OCI-LY1 (cell line): ENCODE measurements around the gene NUDC.

Experiments
- H2AFZ ChIP-seq: fragments of 200-600 bp; sonication (generic), shearing (Covaris generic); 2 replicates; pipeline ENCODE4 v1.6.0; 2014; ENCODE audit warnings: antibody characterized with exemption, mild to moderate bottlenecking, low read length
- H3F3A ChIP-seq: fragments of 200-600 bp; sonication (generic), shearing (Covaris generic); 2 replicates; pipeline ENCODE4 v1.6.0; 2014; ENCODE audit warnings: mild to moderate bottlenecking, antibody characterized with exemption, low read length, moderate library complexity; ENCODE audit not compliant: insufficient read depth
- H3K27ac ChIP-seq: fragments of 200-600 bp; sonication (generic); 2 replicates; pipeline ENCODE4 v1.5.1; 2014; ENCODE audit warnings: low read length, mixed run types, mild to moderate bottlenecking, low read depth; ENCODE audit not compliant: poor library complexity, severe bottlenecking
- H3K27me3 ChIP-seq: fragments of 200-600 bp; sonication (generic); 2 replicates; pipeline ENCODE4 v1.6.0; 2014; ENCODE audit warnings: antibody characterized with exemption, mild to moderate bottlenecking, low read length, moderate library complexity; ENCODE audit not compliant: insufficient read depth
- H3K36me3 ChIP-seq: fragments of 200-600 bp; sonication (generic); 2 replicates; pipeline ENCODE4 v1.6.1; 2014; ENCODE audit warnings: mild to moderate bottlenecking, antibody characterized with exemption, low read length, moderate library complexity, mixed read lengths; ENCODE audit not compliant: insufficient read depth
- H3K4me1 ChIP-seq: fragments of 200-600 bp; sonication (generic); 2 replicates; pipeline ENCODE4 v1.5.1; 2014; ENCODE audit warnings: mild to moderate bottlenecking, low read length, moderate library complexity; ENCODE audit not compliant: insufficient read depth, severe bottlenecking
- H3K4me2 ChIP-seq: fragments of 200-600 bp; sonication (generic), shearing (Covaris generic); 2 replicates; pipeline ENCODE4 v1.6.1; 2014; ENCODE audit warnings: low read length
- H3K4me3 ChIP-seq: fragments of 200-600 bp; sonication (generic); 2 replicates; pipeline ENCODE4 v1.5.1; 2014; ENCODE audit warnings: low read length, low read depth, mild to moderate bottlenecking, mixed read lengths; ENCODE audit not compliant: poor library complexity, severe bottlenecking
- H3K79me2 ChIP-seq: fragments of 200-600 bp; shearing (Covaris generic); 2 replicates; pipeline ENCODE4 v1.6.1; 2016; ENCODE audit warnings: mixed run types, low read length, mixed read lengths; ENCODE audit not compliant: insufficient read depth
- H3K9ac ChIP-seq: fragments of 200-600 bp; sonication (generic), shearing (Covaris generic); 2 replicates; pipeline ENCODE4 v1.6.1; 2014; ENCODE audit warnings: mild to moderate bottlenecking, low read length, mixed read lengths
- H3K9me2 ChIP-seq: fragments of 200-600 bp; sonication (generic), shearing (Covaris generic); 2 replicates; pipeline ENCODE4 v1.6.1; 2014; ENCODE audit warnings: low read depth, mild to moderate bottlenecking, low read length, mixed read lengths
- H3K9me3 ChIP-seq: fragments of 200-600 bp; shearing (Covaris generic); 2 replicates; pipeline ENCODE4 v1.6.1; 2014; ENCODE audit warnings: low read length, mixed read lengths
- H4K20me1 ChIP-seq: fragments of 200-600 bp; sonication (generic), shearing (Covaris generic); 2 replicates; pipeline ENCODE4 v1.6.0; 2016; ENCODE audit warnings: mild to moderate bottlenecking, low read length; ENCODE audit not compliant: insufficient read depth
- CTCF ChIP-seq: fragments of 200-600 bp; sonication (generic), shearing (Covaris generic); IDR thresholded peaks from 2 replicates; pipeline ENCODE4 v1.5.1; 2017; ENCODE audit warnings: mild to moderate bottlenecking, antibody characterized with exemption, low read length, moderate library complexity, mixed read lengths
- EZH2 ChIP-seq: fragments of 200-600 bp; sonication (generic), shearing (Covaris generic); IDR thresholded peaks from 2 replicates; pipeline ENCODE4 v1.8.0; 2017; ENCODE audit warnings: borderline replicate concordance, mixed run types, mild to moderate bottlenecking, antibody characterized with exemption, low read length, moderate library complexity, mixed read lengths

NUDC gene

GRCh38 chr1:26960625-26960966 is 39.1 kb downstream of the NUDC start:
- H3K9me3 ChIP-seq = peaks cover 8% of the 10 kb centered on the region; the same call in 1 of the 2 replicates
- no peaks in the 10 kb centered on the region for H3K9me2 ChIP-seq
- H3K4me1 ChIP-seq = peaks cover 12% of the 10 kb centered on the region
- no peaks in the 10 kb centered on the region for H4K20me1 ChIP-seq
- no peak overlapping the region for H2AFZ ChIP-seq
- peak overlapping the region; percentile 95 for H3K4me2 ChIP-seq
- H3K79me2 ChIP-seq = no peaks in the 10 kb centered on the region
- H3F3A ChIP-seq = no peaks in the 10 kb centered on the region
- peaks cover 4% of the 10 kb centered on the region; the same call in 1 of the 2 replicates for H3K36me3 ChIP-seq
- H3K27me3 ChIP-seq = peaks cover 10% of the 10 kb centered on the region; the same call in 1 of the 2 replicates
- peak overlapping the region; percentile 20; the same call in 1 of the 2 replicates for H3K9ac ChIP-seq
- TF ChIP-seq EZH2 (no peak), CTCF (no peak)
- H3K4me3 ChIP-seq = peak overlapping the region; percentile 84
- no peak overlapping the region for H3K27ac ChIP-seq

- Histone ChIP-seq H3K36me3 (no peaks in the 10 kb centered on the region), H3K27me3 (peaks cover 6% of the 10 kb centered on the region; the same call in 1 of the 2 replicates), H3K27ac (no peak overlapping the region)
These were observed 40.3 kb downstream of the NUDC start for GRCh38 chr1:26961826-26962225.

GRCh38 chr1:26965213-26965612 is 43.7 kb downstream of the NUDC start:
- Histone ChIP-seq H3K9me2 (no peaks in the 10 kb centered on the region), H3K4me1 (peaks cover under 1% of the 10 kb centered on the region), H2AFZ (no peak overlapping the region), H3K27me3 (no peaks in the 10 kb centered on the region; the same call in 1 of the 2 replicates), H3F3A (no peaks in the 10 kb centered on the region), H4K20me1 (no peaks in the 10 kb centered on the region), H3K79me2 (no peaks in the 10 kb centered on the region), H3K36me3 (no peaks in the 10 kb centered on the region), H3K27ac (no peak overlapping the region), H3K4me3 (no peak overlapping the region), H3K9me3 (no peaks in the 10 kb centered on the region), H3K4me2 (no peak overlapping the region), H3K9ac (no peak overlapping the region)
- TF ChIP-seq CTCF (no peak), EZH2 (no peak)

More at GRCh38 chr1:26961826-26962225, 40.3 kb downstream of the NUDC start:
- H3K4me1 ChIP-seq = peaks cover 12% of the 10 kb centered on the region
- H3F3A ChIP-seq = no peaks in the 10 kb centered on the region
- TF ChIP-seq EZH2 (no peak), CTCF (no peak)
- no peak overlapping the region for H3K4me3 ChIP-seq
- no peaks in the 10 kb centered on the region for H3K9me2 ChIP-seq
- H3K9me3 ChIP-seq = no peaks in the 10 kb centered on the region
- no peaks in the 10 kb centered on the region for H3K79me2 ChIP-seq
- no peak overlapping the region for H3K4me2 ChIP-seq
- no peak overlapping the region for H2AFZ ChIP-seq
- H4K20me1 ChIP-seq = no peaks in the 10 kb centered on the region
- H3K9ac ChIP-seq = no peak overlapping the region
